Adipocyte (in vitro differentiated cells): Measurements from ENCODE around the gene SRSF10.
"Not testable (repeated sequence)": the region's sequence is repeated elsewhere in the genome, so short reads cannot be mapped to it uniquely, and the experiment has no call there.

Experiments
- DNase-seq: peaks from one replicate; pipeline ENCODE4 v3.0.0-alpha.2; 2015; ENCODE audit warnings: low read depth
- H3K27me3 ChIP-seq: replicated peaks from 2 replicates; pipeline ENCODE4 v1.7.0; 2013; ENCODE audit warnings: mild to moderate bottlenecking, low read length, moderate library complexity; ENCODE audit not compliant: control insufficient read depth, insufficient read depth
- H3K36me3 ChIP-seq: 2 replicates; pipeline ENCODE4 v1.7.0; 2013; ENCODE audit warnings: low read length, mild to moderate bottlenecking, moderate library complexity; ENCODE audit not compliant: control insufficient read depth, insufficient read depth, severe bottlenecking
- H3K4me1 ChIP-seq: 2 replicates; pipeline ENCODE4 v1.7.0; 2013; ENCODE audit warnings: mild to moderate bottlenecking, low read length, moderate library complexity; ENCODE audit not compliant: control insufficient read depth, insufficient read depth
- H3K4me3 ChIP-seq: 2 replicates; pipeline ENCODE4 v1.7.0; 2013; ENCODE audit warnings: mild to moderate bottlenecking, low read length, moderate library complexity
- H3K9ac ChIP-seq: 2 replicates; pipeline ENCODE4 v1.7.0; 2013; ENCODE audit warnings: mild to moderate bottlenecking, low read length, moderate library complexity
- H3K9me3 ChIP-seq: 2 replicates; pipeline ENCODE4 v1.7.0; 2013; ENCODE audit warnings: mild to moderate bottlenecking, low read length, moderate library complexity; ENCODE audit not compliant: control insufficient read depth

The SRSF10 gene

DNA sequence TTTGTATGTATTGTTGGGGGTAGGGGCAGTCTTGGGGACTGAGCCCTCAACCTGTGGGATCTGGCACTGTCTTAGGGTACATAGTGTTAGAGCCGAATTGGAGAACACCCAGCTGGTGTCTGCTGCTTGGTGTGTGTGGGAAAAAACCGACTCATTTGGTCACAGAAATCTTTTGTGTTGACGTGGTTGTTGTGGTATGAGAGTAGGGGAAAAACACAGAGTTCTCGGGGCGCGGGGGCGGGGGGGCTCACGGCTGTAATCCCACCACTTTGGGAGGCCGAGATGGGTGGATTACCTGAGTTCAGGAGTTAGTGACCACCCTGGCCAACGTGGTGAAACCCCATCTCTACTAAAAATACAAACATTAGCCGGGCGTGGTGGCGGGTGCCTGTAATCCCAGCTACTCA lies 15.3 kb upstream of the SRSF10 start:
- no peaks in the 10 kb centered on the region for H3K36me3 ChIP-seq
- DNase-seq = no peak
- no peak overlapping the region for H3K9ac ChIP-seq
- peaks cover 4% of the 10 kb centered on the region for H3K4me1 ChIP-seq
- H3K4me3 ChIP-seq = no peak overlapping the region
- H3K27me3 ChIP-seq = no peaks in the 10 kb centered on the region
- no peaks in the 10 kb centered on the region for H3K9me3 ChIP-seq

DNA sequence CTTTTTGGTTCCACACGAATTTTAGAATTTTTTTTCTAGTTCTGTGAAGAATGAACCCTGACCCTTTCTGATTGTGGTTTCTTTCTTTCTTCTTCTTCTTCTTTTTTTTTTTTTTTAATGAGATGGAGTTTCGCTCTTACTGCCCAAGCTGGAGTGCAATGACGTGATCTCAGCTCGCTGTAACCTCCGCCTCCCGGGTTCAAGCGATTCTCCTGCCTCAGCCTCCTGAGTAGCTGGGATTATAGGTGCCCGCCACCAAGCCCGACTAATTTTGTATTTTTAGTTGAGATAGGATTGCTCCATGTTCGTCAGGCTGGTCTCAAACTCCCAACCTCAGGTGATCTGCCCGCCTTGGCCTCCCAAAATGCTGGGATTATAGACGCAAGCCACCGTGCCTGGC lies 11.9 kb upstream of the SRSF10 start:
- H3K9me3 ChIP-seq, DNase-seq, H3K4me1 ChIP-seq, H3K27me3 ChIP-seq, H3K4me3 ChIP-seq, H3K9ac ChIP-seq, H3K36me3 ChIP-seq: not testable (repeated sequence)

DNA sequence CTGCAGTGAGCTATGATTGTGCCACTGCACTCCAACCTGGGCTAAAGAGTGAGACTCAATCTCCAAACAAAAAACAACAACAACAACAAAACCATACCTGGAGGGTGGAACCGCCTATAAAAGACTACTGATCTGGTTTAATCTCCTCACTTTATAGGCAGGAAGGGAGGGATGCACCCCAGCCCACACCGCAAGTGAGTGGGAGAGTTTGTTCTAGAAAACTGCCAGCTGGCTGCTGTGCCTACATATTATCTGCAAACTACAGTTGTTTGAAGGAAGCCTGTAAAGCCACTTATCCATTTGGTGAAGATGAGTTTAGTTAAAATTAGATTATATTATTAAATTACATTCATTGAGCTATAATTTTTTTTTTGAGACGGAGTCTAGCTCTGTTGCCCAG lies 9.1 kb upstream of the SRSF10 start:
- Histone ChIP-seq H3K9me3 (no peaks in the 10 kb centered on the region), H3K4me1 (peaks cover 4% of the 10 kb centered on the region), H3K27me3 (no peaks in the 10 kb centered on the region), H3K36me3 (no peaks in the 10 kb centered on the region), H3K9ac (no peak overlapping the region), H3K4me3 (no peak overlapping the region)
- no peak for DNase-seq

DNA sequence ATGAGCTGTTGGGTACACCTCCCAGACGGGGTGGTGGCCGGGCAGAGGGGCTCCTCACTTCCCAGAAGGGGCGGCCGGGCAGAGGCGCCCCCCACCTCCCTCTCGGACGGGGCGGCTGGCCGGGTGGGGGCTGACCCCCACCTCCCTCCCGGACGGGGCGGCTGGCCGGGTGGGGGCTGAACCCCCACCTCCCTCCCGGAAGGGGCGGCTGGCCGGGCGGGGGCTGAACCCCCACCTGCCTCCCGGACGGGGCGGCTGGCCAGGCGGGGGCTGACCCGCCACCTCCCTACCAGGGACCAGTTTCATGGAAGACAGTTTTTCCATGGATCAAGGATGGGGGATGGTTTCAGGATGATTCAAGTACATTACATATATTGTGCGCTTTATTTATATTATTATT lies 6.9 kb upstream of the SRSF10 start:
- not testable (repeated sequence) for H3K9ac ChIP-seq, H3K36me3 ChIP-seq, H3K9me3 ChIP-seq, H3K27me3 ChIP-seq, H3K4me3 ChIP-seq, DNase-seq, H3K4me1 ChIP-seq

DNA sequence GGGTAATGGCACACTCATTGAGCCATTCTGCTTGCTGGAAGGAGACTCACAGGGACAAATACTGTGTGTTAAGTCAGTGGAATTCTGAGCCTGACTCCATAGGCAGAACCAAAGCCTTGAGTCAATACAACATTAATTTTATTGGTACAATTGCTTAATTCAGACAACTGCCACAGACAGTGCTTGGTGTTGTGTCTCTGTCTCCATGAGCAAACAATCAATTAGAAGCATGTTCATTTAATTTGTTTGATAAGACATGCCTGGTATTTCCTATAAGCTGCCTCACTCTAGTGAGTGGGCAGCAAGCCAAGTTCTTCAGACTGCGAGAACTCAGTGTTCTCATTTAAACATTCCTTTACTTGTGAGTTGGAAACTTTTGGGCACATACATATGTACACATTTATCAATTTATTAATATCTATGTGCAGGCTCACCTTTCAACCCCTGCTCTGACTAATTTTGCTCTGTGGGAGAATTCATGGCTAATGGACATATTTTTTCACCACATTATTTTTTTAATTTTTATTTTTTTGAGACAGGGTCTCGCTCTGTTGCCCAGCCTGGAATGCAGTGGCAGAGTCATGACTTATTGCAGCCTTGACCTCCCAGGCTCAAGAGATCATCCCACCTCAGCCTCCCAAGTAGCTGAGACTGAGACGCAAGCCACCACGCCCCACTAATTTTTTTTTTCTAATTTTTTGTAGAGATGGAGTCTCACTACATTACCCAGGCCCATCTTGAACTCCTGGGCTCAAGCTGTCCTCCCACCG lies 4.5 kb upstream of the SRSF10 start:
- DNase-seq = peak; percentile 87
- Histone ChIP-seq H3K9me3 (no peaks in the 10 kb centered on the region), H3K4me3 (no peak overlapping the region), H3K9ac (no peak overlapping the region), H3K36me3 (no peaks in the 10 kb centered on the region), H3K4me1 (peaks cover 13% of the 10 kb centered on the region), H3K27me3 (no peaks in the 10 kb centered on the region)

DNA sequence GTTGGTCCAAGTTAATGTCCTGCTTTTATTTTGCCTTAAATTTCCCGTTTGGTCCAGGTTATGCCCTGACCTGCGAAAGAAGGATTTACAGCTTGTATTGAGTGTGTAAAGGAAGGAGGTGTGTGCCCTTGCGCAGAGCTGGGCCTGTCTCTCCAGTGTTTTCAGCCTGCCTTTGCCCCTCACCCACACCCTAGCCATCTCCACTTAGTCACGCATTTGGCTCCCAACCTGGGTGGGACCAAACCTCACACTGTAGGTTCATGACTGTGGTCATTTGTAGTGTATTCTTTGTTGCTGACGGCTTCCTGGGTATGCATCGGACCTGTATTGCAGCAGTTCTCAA lies 572 bp upstream of the SRSF10 start:
- peak overlapping the region; percentile 98 for H3K9ac ChIP-seq
- peak overlapping the region; percentile 91 for H3K4me3 ChIP-seq
- peak; percentile 41 for DNase-seq
- H3K9me3 ChIP-seq = no peaks in the 10 kb centered on the region
- peaks cover 38% of the 10 kb centered on the region for H3K4me1 ChIP-seq
- H3K27me3 ChIP-seq = no peaks in the 10 kb centered on the region
- H3K36me3 ChIP-seq = no peaks in the 10 kb centered on the region

DNA sequence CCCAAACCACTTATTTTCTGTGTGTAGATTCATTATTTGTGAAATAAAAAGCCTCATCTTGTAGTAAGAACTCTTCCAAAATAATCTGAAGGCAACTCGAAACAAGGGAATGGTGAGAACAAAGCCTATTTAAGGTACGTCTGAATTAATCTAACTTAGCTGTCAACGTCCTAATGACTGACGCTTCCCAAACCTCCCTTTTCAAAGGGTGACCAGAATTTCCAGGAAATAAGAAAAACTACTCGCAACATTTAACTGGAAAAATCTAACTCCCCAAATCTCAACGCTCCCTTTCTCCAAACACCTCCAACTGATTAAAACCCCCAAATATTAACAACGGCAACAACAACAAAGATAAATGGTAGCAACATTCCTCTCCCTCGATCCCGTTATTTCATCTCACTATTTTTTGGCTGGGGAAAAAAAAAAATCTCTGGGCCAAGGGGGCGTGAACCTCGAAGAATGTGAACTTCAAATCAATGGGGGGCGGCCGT lies 693 bp downstream of the SRSF10 start:
- no peaks in the 10 kb centered on the region for H3K27me3 ChIP-seq
- peak overlapping the region; percentile 98 for H3K9ac ChIP-seq
- H3K36me3 ChIP-seq = peaks cover 3% of the 10 kb centered on the region
- H3K4me1 ChIP-seq = peaks cover 46% of the 10 kb centered on the region
- no peak for DNase-seq
- no peaks in the 10 kb centered on the region for H3K9me3 ChIP-seq
- H3K4me3 ChIP-seq = peak overlapping the region; percentile 91

DNA sequence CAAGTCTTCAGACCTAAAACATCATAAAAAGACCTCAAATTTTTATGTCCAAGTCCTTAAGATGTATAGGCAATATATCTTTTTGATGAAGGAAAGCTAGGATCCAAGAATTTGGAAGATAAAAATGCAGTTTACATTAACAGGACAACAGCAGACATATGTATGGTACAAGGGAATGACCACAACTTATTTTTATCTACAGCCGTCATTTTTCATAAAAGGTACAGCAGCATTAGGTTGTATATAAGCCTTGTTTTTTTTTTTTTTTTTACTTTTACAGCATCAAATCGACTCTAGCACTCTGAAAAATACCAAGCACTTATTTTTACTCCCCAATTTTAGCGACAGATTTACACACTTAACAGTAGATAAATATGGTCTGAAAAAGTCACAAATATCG lies 1.3 kb downstream of the SRSF10 start:
- peak overlapping the region; percentile 91 for H3K4me3 ChIP-seq
- H3K4me1 ChIP-seq = peaks cover 40% of the 10 kb centered on the region
- H3K36me3 ChIP-seq = peaks cover 8% of the 10 kb centered on the region
- DNase-seq = no peak
- peak overlapping the region; percentile 98 for H3K9ac ChIP-seq
- no peaks in the 10 kb centered on the region for H3K9me3 ChIP-seq
- H3K27me3 ChIP-seq = no peaks in the 10 kb centered on the region

DNA sequence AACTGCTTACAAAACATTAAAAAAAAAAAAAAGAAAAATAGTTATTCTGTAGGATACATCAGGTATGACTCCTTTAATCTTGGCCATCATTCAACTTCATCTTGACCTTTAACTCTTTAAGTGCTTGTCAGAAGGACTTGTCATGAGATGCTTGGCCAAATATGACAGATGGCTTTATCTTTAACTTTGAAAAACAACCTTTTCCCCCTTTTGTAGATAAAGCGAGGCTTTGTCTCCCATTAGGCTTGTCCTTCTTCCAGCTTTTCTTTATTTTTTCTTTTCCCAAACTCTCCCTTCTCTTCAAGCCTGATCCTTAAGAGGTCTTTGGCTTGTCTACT lies 2.3 kb downstream of the SRSF10 start:
- Histone ChIP-seq H3K9ac (peak overlapping the region; percentile 98), H3K36me3 (peaks cover 8% of the 10 kb centered on the region), H3K9me3 (no peaks in the 10 kb centered on the region), H3K27me3 (no peaks in the 10 kb centered on the region), H3K4me3 (peak overlapping the region; percentile 91), H3K4me1 (peaks cover 40% of the 10 kb centered on the region)
- no peak for DNase-seq

DNA sequence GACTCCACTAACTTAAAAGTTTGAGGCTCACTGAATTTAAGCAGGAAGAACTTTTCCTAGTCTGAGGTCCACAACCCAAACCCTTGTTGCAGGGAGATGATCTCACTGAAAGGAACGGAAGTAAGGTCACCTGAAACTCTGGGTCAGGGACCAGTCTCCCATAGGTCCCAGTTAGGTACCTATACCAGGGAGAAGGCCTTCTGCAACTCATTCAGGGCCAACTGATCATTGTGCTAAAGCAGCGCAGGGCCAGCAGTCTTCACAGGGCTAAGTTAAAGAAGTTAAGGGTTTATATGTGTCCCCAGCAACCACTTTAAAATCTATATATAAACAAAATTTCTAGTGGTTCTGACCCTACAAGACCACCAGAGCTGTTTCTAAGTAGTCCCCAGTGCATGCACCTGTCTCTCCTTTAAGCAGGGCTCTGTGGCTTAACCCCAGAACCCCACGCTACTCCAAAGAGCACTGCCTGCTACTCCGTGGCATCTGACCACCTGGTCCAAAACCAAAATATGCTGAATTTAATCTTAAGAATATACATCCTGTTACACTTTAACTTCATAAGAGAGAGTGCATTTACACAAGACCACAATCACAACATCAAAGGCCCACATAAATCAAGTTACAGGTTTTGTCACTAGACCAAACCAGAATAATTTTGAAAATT lies 2.8 kb downstream of the SRSF10 start:
- no peak for DNase-seq
- no peaks in the 10 kb centered on the region for H3K27me3 ChIP-seq
- H3K9me3 ChIP-seq = no peaks in the 10 kb centered on the region
- H3K36me3 ChIP-seq = peaks cover 8% of the 10 kb centered on the region
- H3K9ac ChIP-seq = no peak overlapping the region
- peak overlapping the region; percentile 91 for H3K4me3 ChIP-seq
- H3K4me1 ChIP-seq = peaks cover 40% of the 10 kb centered on the region

DNA sequence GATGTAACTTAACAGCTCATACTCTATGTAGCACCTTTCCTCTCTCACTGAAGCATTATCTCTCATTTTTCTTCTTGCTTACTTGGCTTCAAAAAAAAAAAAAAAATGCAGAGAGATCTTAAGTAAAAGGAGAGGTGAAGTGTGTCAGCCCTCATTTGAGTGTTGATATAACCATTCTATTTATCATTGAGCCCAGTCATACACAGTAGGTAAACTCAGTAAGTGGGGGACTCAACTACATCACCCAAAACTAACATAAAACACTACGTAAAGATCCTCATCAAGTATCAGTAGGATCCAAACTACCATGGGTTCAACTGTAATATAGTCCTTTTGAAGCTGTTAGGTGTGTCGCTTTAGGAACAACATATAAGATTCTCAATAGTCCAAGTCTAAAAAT lies 12.3 kb downstream of the SRSF10 start:
- DNase-seq = no peak
- H3K36me3 ChIP-seq = peaks cover 85% of the 10 kb centered on the region
- peaks cover 26% of the 10 kb centered on the region for H3K4me1 ChIP-seq
- no peaks in the 10 kb centered on the region for H3K9me3 ChIP-seq
- no peak overlapping the region for H3K4me3 ChIP-seq
- H3K27me3 ChIP-seq = no peaks in the 10 kb centered on the region
- H3K9ac ChIP-seq = no peak overlapping the region
